ENCODE results near the gene PDZD11.

GRCh38 chrX:70268034-70268433 is 21.7 kb downstream of the PDZD11 start, which contains the start of gene ARR3:
- TF ChIP-seq CTCF (IDR thresholded peaks at IDR 0.05) (no peak), POLR2A (IDR thresholded peaks at IDR 0.05) (no peak)
